Effector memory CD8-positive, alpha-beta T cell (primary cell): ENCODE results near the gene AP3M1.
A peak's percentile ranks its signal among the peaks of the same experiment; 100 is the strongest.

Experiments
- ATAC-seq: fragments of 150-1000 bp; cut with Tn5 transposase; replicated peaks from 2 replicates; pipeline ENCODE4 v1.10.0; 2021; ENCODE audit warnings: mild to moderate bottlenecking, moderate library complexity
- DNase-seq, 3 experiments: peaks; one replicate each; pipeline ENCODE4 v3.0.0; 2021
- H3K27ac Mint-ChIP-seq, 2 donors: one replicate each; pipeline ENCODE4 v1.8.0; 2022; ENCODE audit warnings: mild to moderate bottlenecking in 2 of 2, mixed read lengths in 2 of 2, moderate library complexity in 2 of 2
- H3K27me3 Mint-ChIP-seq, 2 donors: one replicate each; pipeline ENCODE4 v1.8.0; 2022; ENCODE audit warnings: mixed read lengths in 2 of 2
- H3K36me3 Mint-ChIP-seq: one replicate; pipeline ENCODE4 v1.8.0; 2022; ENCODE audit warnings: mild to moderate bottlenecking, moderate library complexity, mixed read lengths; ENCODE audit not compliant: insufficient read depth
- H3K4me1 Mint-ChIP-seq, 2 donors: one replicate each; pipeline ENCODE4 v1.8.0; 2022; ENCODE audit warnings: low read depth in 2 of 2, mixed read lengths in 2 of 2
- H3K4me3 Mint-ChIP-seq, 2 donors: one replicate each; pipeline ENCODE4 v1.8.0; 2022; ENCODE audit warnings: mild to moderate bottlenecking in 2 of 2, mixed read lengths in 2 of 2, moderate library complexity in 2 of 2
- H3K9me3 Mint-ChIP-seq, 2 donors: one replicate each; pipeline ENCODE4 v1.8.0; 2022; ENCODE audit warnings: mixed read lengths in 2 of 2

The AP3M1 gene

GRCh38 chr10:74079028-74079935 lies 71.3 kb downstream of the AP3M1 start:
- H3K9me3 Mint-ChIP-seq: no peaks in the 10 kb centered on the region

GRCh38 chr10:74078037-74078436 lies 72.6 kb downstream of the AP3M1 start:
- no peaks in the 10 kb centered on the region for H3K27me3 Mint-ChIP-seq
- H3K9me3 Mint-ChIP-seq: no peaks in the 10 kb centered on the region
- ATAC-seq: peak; percentile 91
- peak; percentile 6 to 24 (median 8) for DNase-seq
- H3K36me3 Mint-ChIP-seq: peaks cover 47% of the 10 kb centered on the region
- H3K4me3 Mint-ChIP-seq: peak overlapping the region; percentile 34 to 48
- H3K27ac Mint-ChIP-seq: peak overlapping the region; percentile 83 to 86
- peaks cover 21 to 42% of the 10 kb centered on the region in 2 donors for H3K4me1 Mint-ChIP-seq

More at GRCh38 chr10:74079028-74079935, 71.3 kb downstream of the AP3M1 start:
- Mint-ChIP-seq H3K27me3 (no peaks in the 10 kb centered on the region), H3K27ac (peak overlapping the region; percentile 83 to 86), H3K4me3 (peak overlapping the region in 1 of 2 donors; percentile 48), H3K4me1 (peaks cover 21 to 42% of the 10 kb centered on the region in 2 donors), H3K36me3 (peaks cover 37% of the 10 kb centered on the region)
- no peak for ATAC-seq
- DNase-seq: no peak

- Mint-ChIP-seq H3K36me3 (peaks cover 50% of the 10 kb centered on the region), H3K4me3 (no peak overlapping the region), H3K27ac (peak overlapping the region; percentile 84 to 86), H3K9me3 (no peaks in the 10 kb centered on the region), H3K4me1 (peaks cover 21 to 42% of the 10 kb centered on the region in 2 donors), H3K27me3 (no peaks in the 10 kb centered on the region)
- ATAC-seq: no peak
- DNase-seq: no peak
Observed at GRCh38 chr10:74077416-74077815, 73.2 kb downstream of the AP3M1 start.

GRCh38 chr10:74076961-74077360 lies 73.7 kb downstream of the AP3M1 start:
- no peak for ATAC-seq
- Mint-ChIP-seq H3K9me3 (no peaks in the 10 kb centered on the region), H3K4me1 (peaks cover 21 to 42% of the 10 kb centered on the region in 2 donors), H3K36me3 (peaks cover 51% of the 10 kb centered on the region), H3K27me3 (no peaks in the 10 kb centered on the region), H3K4me3 (no peak overlapping the region), H3K27ac (peak overlapping the region in 1 of 2 donors; percentile 84)
- no peak for DNase-seq

- H3K9me3 Mint-ChIP-seq: no peaks in the 10 kb centered on the region
- no peak overlapping the region for H3K4me3 Mint-ChIP-seq
- H3K36me3 Mint-ChIP-seq: peaks cover 47% of the 10 kb centered on the region
- peaks cover 21 to 36% of the 10 kb centered on the region in 2 donors for H3K4me1 Mint-ChIP-seq
- H3K27me3 Mint-ChIP-seq: no peaks in the 10 kb centered on the region
- peak overlapping the region; percentile 46 to 52 for H3K27ac Mint-ChIP-seq
- ATAC-seq (no peak), DNase-seq (no peak)
Observed at GRCh38 chr10:74075906-74076305, 74.7 kb downstream of the AP3M1 start.

GRCh38 chr10:74072503-74072902 lies 78.1 kb downstream of the AP3M1 start:
- DNase-seq: no peak
- Mint-ChIP-seq H3K27me3 (no peaks in the 10 kb centered on the region), H3K27ac (no peak overlapping the region), H3K9me3 (no peaks in the 10 kb centered on the region), H3K4me1 (peaks cover 6 to 15% of the 10 kb centered on the region in 2 donors), H3K36me3 (peaks cover 42% of the 10 kb centered on the region), H3K4me3 (no peak overlapping the region)
- ATAC-seq: no peak

- no peak overlapping the region for H3K4me3 Mint-ChIP-seq
- peaks cover 3 to 7% of the 10 kb centered on the region in 2 donors for H3K4me1 Mint-ChIP-seq
- H3K9me3 Mint-ChIP-seq: no peaks in the 10 kb centered on the region
- H3K36me3 Mint-ChIP-seq: peaks cover 41% of the 10 kb centered on the region
- DNase-seq (no peak), ATAC-seq (no peak)
- no peak overlapping the region for H3K27ac Mint-ChIP-seq
- no peaks in the 10 kb centered on the region for H3K27me3 Mint-ChIP-seq
Observed at GRCh38 chr10:74071157-74071556, 79.5 kb downstream of the AP3M1 start.
